Measurements from ENCODE around the gene TMEM185A. TPM values are rescaled to one million over a fixed set of nuclear protein-coding genes. Genes with fewer than 3 reads are reported as not detected.

The TMEM185A gene
- total and polyA plus RNA-seq, 3 experiments from 2014 or later: 20.0 to 29.2 (median 29.1) TPM

GRCh38 chrX:149650162-149650561 is 18.6 kb upstream of the TMEM185A start:
- H3K4me1 Mint-ChIP-seq: no peaks in the 10 kb centered on the region
- H3K36me3 Mint-ChIP-seq: no peaks in the 10 kb centered on the region
- Histone ChIP-seq H3K27me3 (ENCODE audit: insufficient read depth, low read length, poor library complexity, severe bottlenecking) (no peaks in the 10 kb centered on the region), H3K36me3 (ENCODE audit: insufficient read depth, low read length) (no peaks in the 10 kb centered on the region), H3K4me3 (ENCODE audit: low read length) (no peak overlapping the region), H3K4me1 (ENCODE audit: insufficient read depth, low read length) (no peaks in the 10 kb centered on the region), H3K9me3 (ENCODE audit: low read length) (no peaks in the 10 kb centered on the region), H3K27ac (ENCODE audit: low read depth, low read length) (no peak overlapping the region)
- CTCF ChIA-PET: no interaction called here
- H3K9me3 Mint-ChIP-seq: no peaks in the 10 kb centered on the region
- peaks cover 5 to 17% of the 10 kb centered on the region in 2 donors for H3K27me3 Mint-ChIP-seq
- H3K27ac Mint-ChIP-seq: no peak overlapping the region
- no peak overlapping the region for H3K4me3 Mint-ChIP-seq
- POLR2A ChIA-PET: no interaction called here
- no peak for DNase-seq

DNA sequence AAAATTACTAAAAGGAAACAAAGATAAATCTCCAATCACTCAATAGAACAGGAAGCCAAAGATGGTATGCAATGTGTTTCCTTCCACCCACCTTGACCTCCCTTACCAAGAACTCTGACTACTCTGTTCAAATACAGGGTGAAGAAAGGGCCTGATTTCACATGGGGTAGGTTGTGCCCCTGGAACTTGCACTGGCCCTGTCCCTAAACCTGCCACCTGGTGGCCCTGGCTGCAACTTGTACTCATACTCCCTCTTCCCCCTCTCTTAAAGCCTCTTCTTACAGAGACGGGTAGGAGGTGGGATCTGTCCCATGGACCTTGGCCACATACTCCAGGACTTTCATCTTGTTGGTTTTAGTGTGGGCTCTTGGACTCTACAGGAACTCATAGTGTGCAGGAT is 17.3 kb upstream of the TMEM185A start:
- Histone ChIP-seq H3K27me3 (ENCODE audit: insufficient read depth, low read length, poor library complexity, severe bottlenecking) (no peaks in the 10 kb centered on the region), H3K36me3 (ENCODE audit: insufficient read depth, low read length) (no peaks in the 10 kb centered on the region), H3K4me1 (ENCODE audit: insufficient read depth, low read length) (no peaks in the 10 kb centered on the region), H3K27ac (ENCODE audit: low read depth, low read length) (no peak overlapping the region), H3K4me3 (ENCODE audit: low read length) (no peak overlapping the region), H3K9me3 (ENCODE audit: low read length) (no peaks in the 10 kb centered on the region)
- ChIA-PET POLR2A (no interaction called here), CTCF (no interaction called here)
- Mint-ChIP-seq H3K27ac (no peak overlapping the region), H3K4me1 (no peaks in the 10 kb centered on the region), H3K9me3 (no peaks in the 10 kb centered on the region), H3K36me3 (no peaks in the 10 kb centered on the region), H3K4me3 (no peak overlapping the region), H3K27me3 (peaks cover 10 to 17% of the 10 kb centered on the region in 2 donors)
- DNase-seq: no peak

DNA sequence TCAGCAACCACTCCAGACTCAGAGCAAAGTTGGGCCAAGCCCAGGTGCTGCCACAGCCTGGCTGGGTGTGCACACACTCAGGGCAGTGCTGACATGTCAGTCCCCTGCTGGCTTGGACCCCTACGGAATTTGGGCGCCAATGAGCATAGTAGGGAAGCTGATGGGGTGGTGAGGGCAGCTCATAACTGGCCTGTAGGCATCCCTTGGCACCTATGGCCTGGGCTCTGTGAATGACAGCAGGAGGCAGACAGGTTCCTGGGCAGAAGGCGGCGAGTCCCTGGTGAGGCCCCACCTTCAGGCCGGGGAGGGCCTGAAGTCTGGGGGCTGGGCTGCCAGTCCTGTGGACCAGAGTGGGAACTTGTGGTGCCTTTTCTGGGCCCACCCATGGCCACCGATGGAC is 15.9 kb upstream of the TMEM185A start:
- no peaks in the 10 kb centered on the region for H3K9me3 Mint-ChIP-seq
- Histone ChIP-seq H3K27me3 (ENCODE audit: insufficient read depth, low read length, poor library complexity, severe bottlenecking) (no peaks in the 10 kb centered on the region), H3K4me3 (ENCODE audit: low read length) (no peak overlapping the region), H3K9me3 (ENCODE audit: low read length) (no peaks in the 10 kb centered on the region), H3K4me1 (ENCODE audit: insufficient read depth, low read length) (no peaks in the 10 kb centered on the region), H3K27ac (ENCODE audit: low read depth, low read length) (no peak overlapping the region), H3K36me3 (ENCODE audit: insufficient read depth, low read length) (no peaks in the 10 kb centered on the region)
- H3K4me1 Mint-ChIP-seq: no peaks in the 10 kb centered on the region
- H3K27me3 Mint-ChIP-seq: peaks cover 15% of the 10 kb centered on the region in 2 donors
- H3K27ac Mint-ChIP-seq: no peak overlapping the region
- DNase-seq: no peak
- no peak overlapping the region for H3K4me3 Mint-ChIP-seq
- ChIA-PET POLR2A (no interaction called here), CTCF (no interaction called here)
- H3K36me3 Mint-ChIP-seq: no peaks in the 10 kb centered on the region

GRCh38 chrX:149643496-149643895 is 11.9 kb upstream of the TMEM185A start:
- Histone ChIP-seq H3K4me1 (ENCODE audit: insufficient read depth, low read length) (no peaks in the 10 kb centered on the region), H3K27ac (ENCODE audit: low read depth, low read length) (no peak overlapping the region), H3K27me3 (ENCODE audit: insufficient read depth, low read length, poor library complexity, severe bottlenecking) (no peaks in the 10 kb centered on the region), H3K9me3 (ENCODE audit: low read length) (no peaks in the 10 kb centered on the region), H3K36me3 (ENCODE audit: insufficient read depth, low read length) (no peaks in the 10 kb centered on the region), H3K4me3 (ENCODE audit: low read length) (no peak overlapping the region)
- CTCF ChIA-PET: no interaction called here
- Mint-ChIP-seq H3K36me3 (no peaks in the 10 kb centered on the region), H3K27me3 (peaks cover 16 to 19% of the 10 kb centered on the region in 2 donors), H3K27ac (no peak overlapping the region), H3K4me1 (no peaks in the 10 kb centered on the region), H3K9me3 (no peaks in the 10 kb centered on the region), H3K4me3 (no peak overlapping the region)
- DNase-seq: no peak
- POLR2A ChIA-PET: no interaction called here

DNA sequence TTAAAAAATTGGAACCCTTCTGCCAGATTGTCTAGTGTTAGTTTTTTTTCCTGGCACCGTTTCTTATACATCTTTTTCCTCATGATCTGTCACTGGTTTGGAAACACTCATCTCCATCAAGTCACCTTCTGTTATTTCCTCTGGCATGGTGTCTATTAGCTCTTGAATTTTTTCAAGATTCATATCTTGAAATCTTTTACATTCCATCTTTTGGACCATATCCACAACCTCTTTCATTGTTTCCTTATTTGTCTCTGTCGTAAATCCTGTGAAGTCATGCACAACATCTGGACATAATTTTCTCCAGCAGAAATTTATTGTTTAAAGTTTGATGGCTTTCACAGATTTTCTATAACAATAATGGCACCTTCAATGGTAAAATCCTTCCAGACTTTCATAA is 10.2 kb upstream of the TMEM185A start:
- Histone ChIP-seq H3K4me1 (ENCODE audit: insufficient read depth, low read length) (no peaks in the 10 kb centered on the region), H3K27ac (ENCODE audit: low read depth, low read length) (no peak overlapping the region), H3K9me3 (ENCODE audit: low read length) (no peaks in the 10 kb centered on the region), H3K36me3 (ENCODE audit: insufficient read depth, low read length) (no peaks in the 10 kb centered on the region), H3K27me3 (ENCODE audit: insufficient read depth, low read length, poor library complexity, severe bottlenecking) (no peaks in the 10 kb centered on the region), H3K4me3 (ENCODE audit: low read length) (no peak overlapping the region)
- peaks cover 16 to 19% of the 10 kb centered on the region in 2 donors for H3K27me3 Mint-ChIP-seq
- POLR2A ChIA-PET: no interaction called here
- H3K9me3 Mint-ChIP-seq: no peaks in the 10 kb centered on the region
- DNase-seq: no peak
- no peaks in the 10 kb centered on the region for H3K4me1 Mint-ChIP-seq
- no peaks in the 10 kb centered on the region for H3K36me3 Mint-ChIP-seq
- peak overlapping the region in 1 of 7 donors; percentile 13 for H3K4me3 Mint-ChIP-seq
- no peak overlapping the region for H3K27ac Mint-ChIP-seq
- CTCF ChIA-PET: no interaction called here

DNA sequence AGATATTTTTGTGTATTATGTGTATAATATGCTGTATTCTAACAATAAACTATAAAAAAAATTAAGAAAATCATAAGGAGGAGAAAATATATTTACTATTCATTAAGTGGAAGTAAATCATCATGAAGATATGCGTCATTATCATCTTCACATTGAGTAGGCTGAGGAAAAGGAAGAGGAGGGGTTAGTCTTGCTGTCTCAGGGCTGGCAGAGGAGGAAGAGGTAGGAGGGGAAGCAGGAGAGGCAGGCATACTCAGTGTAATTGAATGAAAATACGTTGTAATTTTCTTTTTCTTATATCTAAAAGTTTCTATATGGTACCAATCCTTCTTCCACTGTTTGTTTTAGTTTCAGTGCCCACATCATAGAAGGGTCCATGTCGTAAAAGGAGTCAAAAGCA is 9.8 kb upstream of the TMEM185A start:
- H3K9me3 Mint-ChIP-seq: no peaks in the 10 kb centered on the region

DNA sequence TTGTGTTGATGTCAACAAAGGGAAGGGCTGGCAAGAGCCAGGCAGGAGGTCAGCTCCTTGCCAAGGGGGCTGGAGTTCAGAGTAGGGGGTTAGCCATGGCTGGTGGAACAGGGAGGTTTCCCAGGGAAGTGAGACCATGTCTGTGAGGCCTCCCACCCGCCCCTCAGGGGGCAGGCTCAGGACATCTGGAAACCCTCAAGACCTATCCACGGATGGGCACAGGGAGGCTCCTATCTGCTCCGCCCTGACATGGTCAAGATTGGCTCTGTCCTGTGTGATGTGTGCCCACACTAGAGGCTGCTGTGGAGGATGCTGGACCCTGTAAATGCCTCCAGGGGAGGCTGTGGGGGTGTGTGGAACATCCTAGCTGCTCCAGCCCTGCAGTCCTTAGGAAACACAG is 8.0 kb upstream of the TMEM185A start:
- Histone ChIP-seq H3K4me3 (ENCODE audit: low read length) (no peak overlapping the region), H3K27ac (ENCODE audit: low read depth, low read length) (no peak overlapping the region), H3K9me3 (ENCODE audit: low read length) (no peaks in the 10 kb centered on the region), H3K4me1 (ENCODE audit: insufficient read depth, low read length) (no peaks in the 10 kb centered on the region), H3K36me3 (ENCODE audit: insufficient read depth, low read length) (no peaks in the 10 kb centered on the region), H3K27me3 (ENCODE audit: insufficient read depth, low read length, poor library complexity, severe bottlenecking) (no peaks in the 10 kb centered on the region)
- no peak for DNase-seq
- no peaks in the 10 kb centered on the region for H3K36me3 Mint-ChIP-seq
- H3K4me3 Mint-ChIP-seq: no peak overlapping the region
- H3K27me3 Mint-ChIP-seq: peaks cover 7 to 13% of the 10 kb centered on the region in 2 donors
- CTCF ChIA-PET: no interaction called here
- H3K27ac Mint-ChIP-seq: no peak overlapping the region
- no peaks in the 10 kb centered on the region for H3K4me1 Mint-ChIP-seq
- no peaks in the 10 kb centered on the region for H3K9me3 Mint-ChIP-seq
- POLR2A ChIA-PET: no interaction called here

More for the DNA sequence above, 9.8 kb upstream of the TMEM185A start:
- H3K27me3 ChIP-seq (ENCODE audit: insufficient read depth, low read length, poor library complexity, severe bottlenecking): no peaks in the 10 kb centered on the region
- Mint-ChIP-seq H3K4me3 (no peak overlapping the region), H3K27me3 (peaks cover 14 to 19% of the 10 kb centered on the region in 2 donors), H3K27ac (no peak overlapping the region), H3K4me1 (no peaks in the 10 kb centered on the region), H3K36me3 (no peaks in the 10 kb centered on the region)
- ChIA-PET CTCF (no interaction called here), POLR2A (no interaction called here)
- H3K36me3 ChIP-seq (ENCODE audit: insufficient read depth, low read length): no peaks in the 10 kb centered on the region
- no peak overlapping the region for H3K27ac ChIP-seq (ENCODE audit: low read depth, low read length)
- no peak overlapping the region for H3K4me3 ChIP-seq (ENCODE audit: low read length)
- H3K4me1 ChIP-seq (ENCODE audit: insufficient read depth, low read length): no peaks in the 10 kb centered on the region
- DNase-seq: no peak
- H3K9me3 ChIP-seq (ENCODE audit: low read length): no peaks in the 10 kb centered on the region

DNA sequence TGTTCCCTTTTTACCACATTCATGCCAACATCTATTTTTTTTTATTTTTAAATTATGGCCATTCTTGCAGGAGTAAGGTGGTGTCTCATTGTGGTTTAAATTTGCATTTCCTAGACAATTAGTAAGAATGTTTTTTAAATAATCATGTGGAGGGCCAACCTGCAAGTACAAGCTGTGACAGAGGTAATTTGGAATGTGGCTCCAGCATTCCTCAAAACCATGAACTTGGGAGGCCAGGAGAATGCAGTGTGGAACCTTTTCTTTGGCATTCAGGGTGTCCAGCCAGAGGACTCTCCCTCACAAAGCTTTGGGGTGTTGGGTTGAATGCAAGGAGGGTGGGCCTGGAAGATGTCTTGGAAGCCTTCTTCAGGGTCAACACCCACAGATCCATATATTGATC is 7.3 kb upstream of the TMEM185A start:
- ChIA-PET POLR2A (no interaction called here), CTCF (no interaction called here)
- Mint-ChIP-seq H3K9me3 (no peaks in the 10 kb centered on the region), H3K4me3 (no peak overlapping the region), H3K36me3 (no peaks in the 10 kb centered on the region), H3K27ac (no peak overlapping the region), H3K4me1 (no peaks in the 10 kb centered on the region), H3K27me3 (peaks cover 7 to 13% of the 10 kb centered on the region in 2 donors)
- no peaks in the 10 kb centered on the region for H3K4me1 ChIP-seq (ENCODE audit: insufficient read depth, low read length)
- no peaks in the 10 kb centered on the region for H3K36me3 ChIP-seq (ENCODE audit: insufficient read depth, low read length)
- H3K27ac ChIP-seq (ENCODE audit: low read depth, low read length): no peak overlapping the region
- no peak overlapping the region for H3K4me3 ChIP-seq (ENCODE audit: low read length)
- no peaks in the 10 kb centered on the region for H3K27me3 ChIP-seq (ENCODE audit: insufficient read depth, low read length, poor library complexity, severe bottlenecking)
- no peaks in the 10 kb centered on the region for H3K9me3 ChIP-seq (ENCODE audit: low read length)
- no peak for DNase-seq

DNA sequence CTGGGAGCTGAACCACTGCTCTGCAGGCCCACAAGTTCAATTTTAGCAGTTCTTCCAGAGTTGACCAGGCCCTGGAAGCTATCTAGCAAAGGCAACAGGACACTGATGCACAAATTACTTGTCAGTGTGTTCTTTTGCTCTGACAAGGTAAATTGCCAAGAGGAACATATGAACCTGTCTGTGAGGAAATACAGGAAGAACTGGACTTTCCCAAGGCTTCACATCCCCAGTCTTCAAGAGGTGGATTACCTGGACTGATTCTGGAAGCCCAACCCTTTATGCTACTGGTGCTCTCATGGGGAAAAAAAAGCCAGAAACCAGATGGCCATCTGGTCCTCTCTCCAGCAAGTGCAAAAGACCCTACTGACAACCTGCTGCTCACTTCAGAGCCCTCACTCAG is 1.9 kb upstream of the TMEM185A start:
- no peaks in the 10 kb centered on the region for H3K9me3 Mint-ChIP-seq
- DNase-seq: no peak
- peaks cover 0 to 3% (median 0%) of the 10 kb centered on the region in 3 donors for H3K36me3 Mint-ChIP-seq
- peak overlapping the region in 1 of 7 donors; percentile 98 for H3K4me3 Mint-ChIP-seq
- peaks cover 23 to 31% (median 30%) of the 10 kb centered on the region in 3 donors for H3K4me1 Mint-ChIP-seq
- Histone ChIP-seq H3K9me3 (ENCODE audit: low read length) (no peaks in the 10 kb centered on the region), H3K27me3 (ENCODE audit: insufficient read depth, low read length, poor library complexity, severe bottlenecking) (no peaks in the 10 kb centered on the region), H3K4me1 (ENCODE audit: insufficient read depth, low read length) (peaks cover 20% of the 10 kb centered on the region), H3K36me3 (ENCODE audit: insufficient read depth, low read length) (no peaks in the 10 kb centered on the region), H3K27ac (ENCODE audit: low read depth, low read length) (no peak overlapping the region), H3K4me3 (ENCODE audit: low read length) (no peak overlapping the region)
- H3K27ac Mint-ChIP-seq: no peak overlapping the region
- peaks cover 3 to 4% of the 10 kb centered on the region in 2 donors for H3K27me3 Mint-ChIP-seq
- CTCF ChIA-PET: interaction anchor here (1.1 kb wide), 1 partner anchor 106 kb away, joined by 3 read pairs; no protein-coding TSS in a partner anchor
- POLR2A ChIA-PET: no interaction called here
